ENCODE results near the gene LAMA3. TPM values are rescaled to one million over a fixed set of nuclear protein-coding genes. Genes with fewer than 3 reads are reported as not detected.

Gene LAMA3
- total RNA-seq, 2 donors from 2014 or later: 0.58 to 1.3 TPM

GRCh38 chr18:23893653-23894052 lies 204.4 kb downstream of the LAMA3 start:
- Mint-ChIP-seq H3K27me3 (ENCODE audit: insufficient read depth) (no peaks in the 10 kb centered on the region), H3K4me1 (peaks cover 30% of the 10 kb centered on the region), H3K36me3 (ENCODE audit: low read depth) (no peaks in the 10 kb centered on the region), H3K27ac (no peak overlapping the region), H3K4me3 (no peak overlapping the region), H3K9me3 (no peaks in the 10 kb centered on the region)
- no peaks in the 10 kb centered on the region for H3K4me1 ChIP-seq (ENCODE audit: control insufficient read depth, insufficient read depth, low read length)
- H3K9ac ChIP-seq (ENCODE audit: extremely low read depth, low read length, poor library complexity, severe bottlenecking): no peak overlapping the region
- H3K27ac ChIP-seq (ENCODE audit: low read depth, low read length): no peak overlapping the region
- H3K27me3 ChIP-seq (ENCODE audit: control insufficient read depth, insufficient read depth, low read length, poor library complexity, severe bottlenecking): no peaks in the 10 kb centered on the region
- no peaks in the 10 kb centered on the region for H3K9me3 ChIP-seq (ENCODE audit: control insufficient read depth, low read length)
- H3K36me3 ChIP-seq (ENCODE audit: control insufficient read depth, insufficient read depth, low read length): no peaks in the 10 kb centered on the region
- H3K4me3 ChIP-seq (ENCODE audit: low read length): no peak overlapping the region
- 89% methylated on average over 5 of the region's 5 CpGs for WGBS, 2 experiments (ENCODE audit: insufficient coverage in 1 of 2, insufficient read length in 1 of 2)
- no peak for TF ChIP-seq CTCF (conservative IDR thresholded peaks at IDR 0.05)
- no peak for DNase-seq

GRCh38 chr18:23894661-23895175 lies 205.5 kb downstream of the LAMA3 start:
- Histone ChIP-seq H3K27me3 (ENCODE audit: control insufficient read depth, insufficient read depth, low read length, poor library complexity, severe bottlenecking) (no peaks in the 10 kb centered on the region), H3K36me3 (ENCODE audit: control insufficient read depth, insufficient read depth, low read length) (no peaks in the 10 kb centered on the region), H3K27ac (ENCODE audit: low read depth, low read length) (no peak overlapping the region), H3K9me3 (ENCODE audit: control insufficient read depth, low read length) (no peaks in the 10 kb centered on the region), H3K4me3 (ENCODE audit: low read length) (no peak overlapping the region), H3K9ac (ENCODE audit: extremely low read depth, low read length, poor library complexity, severe bottlenecking) (no peak overlapping the region), H3K4me1 (ENCODE audit: control insufficient read depth, insufficient read depth, low read length) (no peaks in the 10 kb centered on the region)
- no peak overlapping the region for H3K27ac Mint-ChIP-seq
- no peak for TF ChIP-seq CTCF (conservative IDR thresholded peaks at IDR 0.05)
- no peaks in the 10 kb centered on the region for H3K27me3 Mint-ChIP-seq (ENCODE audit: insufficient read depth)
- no peak for DNase-seq
- H3K4me3 Mint-ChIP-seq: no peak overlapping the region
- H3K9me3 Mint-ChIP-seq: no peaks in the 10 kb centered on the region
- peaks cover 30% of the 10 kb centered on the region for H3K4me1 Mint-ChIP-seq
- no peaks in the 10 kb centered on the region for H3K36me3 Mint-ChIP-seq (ENCODE audit: low read depth)
- 95% methylated on average over 11 to 14 of the region's 14 CpGs for WGBS, 2 experiments (ENCODE audit: insufficient coverage in 1 of 2, insufficient read length in 1 of 2)

GRCh38 chr18:23897291-23897690 lies 208.0 kb downstream of the LAMA3 start:
- no peaks in the 10 kb centered on the region for H3K36me3 Mint-ChIP-seq (ENCODE audit: low read depth)

More at GRCh38 chr18:23897291-23897690, 208.0 kb downstream of the LAMA3 start:
- no peaks in the 10 kb centered on the region for H3K27me3 Mint-ChIP-seq (ENCODE audit: insufficient read depth)
- WGBS, 2 experiments (ENCODE audit: insufficient coverage in 1 of 2, insufficient read length in 1 of 2): 100% methylated on average over 1 of the region's 1 CpG
- Histone ChIP-seq H3K27me3 (ENCODE audit: control insufficient read depth, insufficient read depth, low read length, poor library complexity, severe bottlenecking) (no peaks in the 10 kb centered on the region), H3K9me3 (ENCODE audit: control insufficient read depth, low read length) (no peaks in the 10 kb centered on the region), H3K36me3 (ENCODE audit: control insufficient read depth, insufficient read depth, low read length) (no peaks in the 10 kb centered on the region), H3K27ac (ENCODE audit: low read depth, low read length) (no peak overlapping the region), H3K9ac (ENCODE audit: extremely low read depth, low read length, poor library complexity, severe bottlenecking) (no peak overlapping the region), H3K4me1 (ENCODE audit: control insufficient read depth, insufficient read depth, low read length) (no peaks in the 10 kb centered on the region), H3K4me3 (ENCODE audit: low read length) (no peak overlapping the region)
- no peak for DNase-seq
- H3K27ac Mint-ChIP-seq: no peak overlapping the region
- TF ChIP-seq CTCF (conservative IDR thresholded peaks at IDR 0.05): no peak
- no peaks in the 10 kb centered on the region for H3K9me3 Mint-ChIP-seq
- H3K4me1 Mint-ChIP-seq: peaks cover 16% of the 10 kb centered on the region
- H3K4me3 Mint-ChIP-seq: no peak overlapping the region

Data from endodermal cell (in vitro differentiated cells).